Kidney capillary endothelial cell (primary cell): ENCODE data around the gene TAF1A.

ENCODE experiments used
- DNase-seq: peaks from one replicate; pipeline ENCODE4 v3.0.0-alpha.2; 2018; ENCODE audit warnings: low spot score

The TAF1A gene

GRCh38 chr1:222596696-222597095 is 7.0 kb upstream of the TAF1A start:
- DNase-seq: no peak

- no peak for DNase-seq
Measured at GRCh38 chr1:222594789-222595188, 5.1 kb upstream of the TAF1A start.

GRCh38 chr1:222592171-222592570 is 2.4 kb upstream of the TAF1A start:
- no peak for DNase-seq

GRCh38 chr1:222588135-222588534 is 1.6 kb downstream of the TAF1A start:
- no peak for DNase-seq

GRCh38 chr1:222586842-222587241 is 2.9 kb downstream of the TAF1A start:
- DNase-seq: no peak

- no peak for DNase-seq
Measured at GRCh38 chr1:222583079-222583478, 6.7 kb downstream of the TAF1A start.

- DNase-seq: peak; percentile 63
Measured at GRCh38 chr1:222582099-222582774, 7.5 kb downstream of the TAF1A start.

- DNase-seq: no peak
Measured at GRCh38 chr1:222579316-222579715, 10.4 kb downstream of the TAF1A start.

GRCh38 chr1:222570837-222571236 is 18.9 kb downstream of the TAF1A start:
- DNase-seq: no peak

- DNase-seq: no peak
Measured at GRCh38 chr1:222561656-222562055, 28.1 kb downstream of the TAF1A start.

GRCh38 chr1:222557574-222557973 is 32.2 kb downstream of the TAF1A start:
- no peak for DNase-seq

GRCh38 chr1:222557148-222557547 is 32.6 kb downstream of the TAF1A start:
- DNase-seq: no peak

- no peak for DNase-seq
Measured at GRCh38 chr1:222555992-222556615, 33.6 kb downstream of the TAF1A start.

- no peak for DNase-seq
Measured at GRCh38 chr1:222554177-222554576, 35.6 kb downstream of the TAF1A start.

- DNase-seq: no peak
Measured at GRCh38 chr1:222552882-222553281, 36.9 kb downstream of the TAF1A start.

- DNase-seq: no peak
Measured at GRCh38 chr1:222547944-222548671, 41.6 kb downstream of the TAF1A start, which contains the start of gene HHIPL2. Gene HHIPL2, minus strand, starts transcription at chr1:222548104. Its CDS starts 60 bp downstream, at chr1:222548044.

GRCh38 chr1:222547260-222547614 is 42.5 kb downstream of the TAF1A start:
- no peak for DNase-seq

GRCh38 chr1:222546548-222547259 is 43.0 kb downstream of the TAF1A start:
- DNase-seq: no peak

- DNase-seq: no peak
Measured at GRCh38 chr1:222546091-222546490, 43.6 kb downstream of the TAF1A start.

- DNase-seq: no peak
Measured at GRCh38 chr1:222543817-222544216, 45.9 kb downstream of the TAF1A start.

- no peak for DNase-seq
Measured at GRCh38 chr1:222540598-222540995, 49.1 kb downstream of the TAF1A start.

- no peak for DNase-seq
Measured at GRCh38 chr1:222539951-222540597, 49.7 kb downstream of the TAF1A start.
